H9 (cell line): ENCODE measurements around the gene SMC2. TPM values are rescaled to one million over a fixed set of nuclear protein-coding genes. Genes with fewer than 3 reads are reported as not detected.

Source experiments
- DNase-seq: peaks from one replicate; pipeline ENCODE4 v3.0.0-alpha.2; 2017
- H2AFZ ChIP-seq: one replicate; pipeline ENCODE4 v1.6.1; 2013; ENCODE audit warnings: mild to moderate bottlenecking, low read length, control low read depth, moderate library complexity
- H2AK5ac ChIP-seq: 2 replicates; pipeline ENCODE4 v1.6.1; 2013; ENCODE audit warnings: low read length, control low read depth, mixed read lengths; ENCODE audit not compliant: insufficient read length
- H2BK120ac ChIP-seq: one replicate; pipeline ENCODE4 v1.6.1; 2013; ENCODE audit warnings: low read depth, mild to moderate bottlenecking, low read length, control low read depth, inconsistent platforms; ENCODE audit not compliant: poor library complexity, severe bottlenecking
- H2BK12ac ChIP-seq: 2 replicates; pipeline ENCODE4 v1.6.1; 2013; ENCODE audit warnings: low read length, control low read depth, mixed read lengths, low read depth; ENCODE audit not compliant: insufficient read length
- H2BK15ac ChIP-seq: 2 replicates; pipeline ENCODE4 v1.6.1; 2013; ENCODE audit warnings: low read depth, low read length, control low read depth
- H2BK20ac ChIP-seq: one replicate; pipeline ENCODE4 v1.6.1; 2013; ENCODE audit warnings: low read depth, mild to moderate bottlenecking, low read length, control low read depth, inconsistent platforms; ENCODE audit not compliant: poor library complexity, severe bottlenecking
- H2BK5ac ChIP-seq: 2 replicates; pipeline ENCODE4 v1.6.1; 2013; ENCODE audit warnings: low read length, control low read depth, mixed read lengths; ENCODE audit not compliant: insufficient read length
- H3K14ac ChIP-seq: 2 replicates; pipeline ENCODE4 v1.6.1; 2013; ENCODE audit warnings: low read length, control low read depth; ENCODE audit not compliant: insufficient read depth
- H3K18ac ChIP-seq: 2 replicates; pipeline ENCODE4 v1.6.1; 2013; ENCODE audit warnings: low read depth, mild to moderate bottlenecking, mixed read lengths, low read length, control low read depth; ENCODE audit not compliant: insufficient read length
- H3K23ac ChIP-seq: 2 replicates; pipeline ENCODE4 v1.6.1; 2013; ENCODE audit warnings: low read length, control low read depth, mixed read lengths, low read depth; ENCODE audit not compliant: insufficient read length
- H3K23me2 ChIP-seq: 2 replicates; pipeline ENCODE4 v1.6.1; 2013; ENCODE audit warnings: low read depth, mild to moderate bottlenecking, mixed read lengths, low read length, control low read depth; ENCODE audit not compliant: insufficient read length, poor library complexity, severe bottlenecking
- H3K27ac ChIP-seq: 2 replicates; pipeline ENCODE4 v1.5.1; 2013; ENCODE audit warnings: low read length, control low read depth, mixed read lengths, low read depth; ENCODE audit not compliant: insufficient read length
- H3K27me3 ChIP-seq: 2 replicates; pipeline ENCODE4 v1.6.1; 2013; ENCODE audit warnings: low read length, control low read depth, inconsistent platforms; ENCODE audit not compliant: insufficient read depth
- H3K4ac ChIP-seq: 2 replicates; pipeline ENCODE4 v1.6.1; 2013; ENCODE audit warnings: low read depth, mild to moderate bottlenecking, control low read depth, inconsistent platforms, low read length, moderate library complexity
- H3K4me1 ChIP-seq: 2 replicates; pipeline ENCODE4 v1.6.1; 2013; ENCODE audit warnings: low read length, control low read depth, inconsistent platforms; ENCODE audit not compliant: insufficient read depth
- H3K4me2 ChIP-seq: 2 replicates; pipeline ENCODE4 v1.6.1; 2013; ENCODE audit warnings: low read length, control low read depth, mixed read lengths; ENCODE audit not compliant: insufficient read length, insufficient read depth
- H3K56ac ChIP-seq: 2 replicates; pipeline ENCODE4 v1.6.1; 2013; ENCODE audit warnings: low read depth, mild to moderate bottlenecking, mixed read lengths, low read length, control low read depth; ENCODE audit not compliant: insufficient read length
- H3K79me1 ChIP-seq: 2 replicates; pipeline ENCODE4 v1.6.1; 2013; ENCODE audit warnings: low read depth, mild to moderate bottlenecking, moderate library complexity, low read length, control low read depth, inconsistent platforms; ENCODE audit not compliant: insufficient read depth, poor library complexity, severe bottlenecking
- H3K79me2 ChIP-seq: 2 replicates; pipeline ENCODE4 v1.6.1; 2013; ENCODE audit warnings: low read length, control low read depth, inconsistent platforms; ENCODE audit not compliant: insufficient read depth
- H3K9ac ChIP-seq: 2 replicates; pipeline ENCODE4 v1.6.1; 2013; ENCODE audit warnings: low read length, control low read depth, mixed read lengths; ENCODE audit not compliant: insufficient read length; ENCODE audit errors: extremely low read depth
- H3K9me3 ChIP-seq: one replicate; pipeline ENCODE4 v1.6.1; 2013; ENCODE audit warnings: low read depth, low read length, inconsistent platforms; ENCODE audit not compliant: control insufficient read depth
- H3T11ph ChIP-seq: one replicate; pipeline ENCODE4 v1.6.1; 2013; ENCODE audit warnings: mild to moderate bottlenecking, low read length, control low read depth, inconsistent platforms
- H4K20me1 ChIP-seq: one replicate; pipeline ENCODE4 v1.6.1; 2013; ENCODE audit not compliant: control insufficient read depth, insufficient read length, insufficient read depth
- H4K5ac ChIP-seq: 2 replicates; pipeline ENCODE4 v1.6.1; 2013; ENCODE audit warnings: low read depth, mild to moderate bottlenecking, mixed read lengths, low read length, control low read depth; ENCODE audit not compliant: insufficient read length
- H4K8ac ChIP-seq: replicated peaks from 2 replicates; pipeline ENCODE4 v1.6.1; 2013; ENCODE audit warnings: low read length, control low read depth, mixed read lengths, low read depth; ENCODE audit not compliant: insufficient read length
- H4K91ac ChIP-seq: 2 replicates; pipeline ENCODE4 v1.6.1; 2013; ENCODE audit warnings: low read depth, mild to moderate bottlenecking, moderate library complexity, mixed read lengths, low read length, control low read depth; ENCODE audit not compliant: insufficient read length
- H3K27ac Mint-ChIP-seq, 3 experiments: 2 replicates in 2 of 3; 3 replicates in 1 of 3; pipeline ENCODE4 v1.8.0; 2020 to 2021; ENCODE audit warnings: mixed read lengths in 3 of 3, mild to moderate bottlenecking in 1 of 3, moderate library complexity in 1 of 3
- H3K27me3 Mint-ChIP-seq: 2 replicates; pipeline ENCODE4 v1.8.0; 2021; ENCODE audit warnings: low read depth, mild to moderate bottlenecking, moderate library complexity, mixed read lengths
- H3K36me3 Mint-ChIP-seq, 3 experiments: 2 replicates in 2 of 3; 3 replicates in 1 of 3; pipeline ENCODE4 v1.8.0; 2020 to 2021; ENCODE audit warnings: low read depth in 3 of 3, mixed read lengths in 3 of 3; ENCODE audit not compliant: insufficient read depth in 1 of 3
- H3K4me1 Mint-ChIP-seq, 2 experiments: 2 replicates each; pipeline ENCODE4 v1.8.0; 2020; ENCODE audit warnings: mixed read lengths in 2 of 2
- H3K4me3 Mint-ChIP-seq, 2 experiments: 2 replicates in 1 of 2; 3 replicates in 1 of 2; pipeline ENCODE4 v1.8.0; 2020 to 2021; ENCODE audit warnings: mild to moderate bottlenecking in 2 of 2, mixed read lengths in 2 of 2, moderate library complexity in 1 of 2
- H3K9me3 Mint-ChIP-seq, 2 experiments: 2 replicates in 1 of 2; 3 replicates in 1 of 2; pipeline ENCODE4 v1.8.0; 2020; ENCODE audit warnings: mild to moderate bottlenecking in 2 of 2, mixed read lengths in 2 of 2, moderate library complexity in 1 of 2
- WGBS: extraction: QIAGEN DNeasy Blood & Tissue Kit; methylation state at CpG from one replicate; pipeline ENCODE4 v1.1.7; 2013; ENCODE audit warnings: missing lambda C conversion rate, low lambda C conversion rate, mixed read lengths; ENCODE audit not compliant: insufficient read length; ENCODE audit errors: extremely low coverage; 5-methylcytosine and 5-hydroxymethylcytosine counted together
- long read RNA-seq: library from polyadenylated mRNA; unstranded; transcript quantifications from one replicate; pipeline ENCODE4 v2.0.0, GENCODE V29; 2020
- total RNA-seq: library from RNA; stranded (reverse); gene quantifications from 2 replicates; pipeline ENCODE4 v1.2.1, GENCODE V29; 2021
- TF ChIP-seq, protein P1 (sequence below): fragments of 200-600 bp; sonication (generic); conservative IDR thresholded peaks from 3 replicates; pipeline ENCODE4 v1.8.0; 2021; ENCODE audit warnings: antibody characterized with exemption, mild to moderate bottlenecking

The SMC2 gene
- total RNA-seq: 43.4 and 47.0 TPM in 2 replicates
- long read RNA-seq, partial matches to known transcripts: 68 of 130 reads
- long read RNA-seq, other reads (novel, unspliced or antisense): 62 of 130 reads

DNA sequence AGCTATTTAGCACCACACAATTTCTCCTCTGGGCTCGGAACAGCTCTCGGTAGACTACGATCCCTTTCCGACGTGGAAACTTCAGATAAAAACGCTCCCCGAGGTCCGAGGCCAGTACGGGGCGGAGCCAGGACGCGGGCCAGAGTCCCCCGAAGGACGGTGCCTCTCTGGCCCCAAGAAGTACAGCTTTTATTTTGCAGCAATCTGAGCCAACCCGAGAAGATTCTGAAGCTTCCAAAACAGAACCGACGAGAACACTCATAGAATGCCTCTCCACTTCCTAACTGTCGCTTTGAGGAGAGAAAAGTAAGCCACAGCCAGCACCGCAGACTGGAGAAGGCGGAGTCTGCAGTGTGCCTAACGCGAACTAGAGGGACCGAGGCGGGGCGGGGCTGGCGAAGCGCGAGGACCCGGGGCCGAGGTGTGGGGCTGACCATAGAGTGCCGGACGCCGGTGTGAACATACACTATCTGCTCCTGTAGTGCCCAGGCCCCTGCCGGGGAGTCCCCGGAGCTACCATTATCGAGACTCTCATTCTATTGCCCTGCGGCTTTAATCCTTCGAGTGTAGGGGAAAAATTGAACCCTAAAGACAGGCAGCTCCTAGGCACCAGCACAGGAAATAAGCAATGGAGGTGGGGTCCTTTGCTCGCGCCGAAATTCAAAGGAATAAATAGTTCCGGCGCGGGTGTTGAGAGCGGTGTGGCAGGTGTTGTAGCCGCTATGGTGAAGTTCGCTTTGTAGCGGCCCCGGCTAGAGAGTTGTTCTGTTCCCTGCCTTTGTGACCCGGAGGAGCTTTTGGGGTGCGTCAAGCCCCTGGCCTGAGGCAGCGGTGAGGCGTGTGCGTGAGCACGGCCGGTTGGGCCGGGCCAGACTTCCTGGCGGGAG is at the start of gene SMC2:
TSS of gene SMC2 (plus strand) at position 663 of the 887 bp plus-strand sequence. CDS start 1,076 bp downstream, outside the sequence.
- H3K9me3 Mint-ChIP-seq: no peaks in the 10 kb centered on the region
- Histone ChIP-seq H2BK15ac (no peak within 1 kb of the TSS; the same call in 1 of the 2 replicates), H3K18ac (peak within 1 kb of the TSS; percentile 98)

More for the DNA sequence above, at the start of gene SMC2:
- Histone ChIP-seq H3K27me3 (no peaks in the 10 kb centered on the region), H3K23me2 (peaks cover 3% of the 10 kb centered on the region), H3K4ac (no peak within 1 kb of the TSS; the same call in 1 of the 2 replicates), H3K56ac (no peak within 1 kb of the TSS), H4K8ac (peak within 1 kb of the TSS; percentile 50), H3K9ac (peak within 1 kb of the TSS; percentile 98), H3K4me1 (peaks cover 4% of the 10 kb centered on the region; the same call in 1 of the 2 replicates), H3K27ac (peak within 1 kb of the TSS; percentile 72), H3K9me3 (no peaks in the 10 kb centered on the region), H2BK5ac (peak within 1 kb of the TSS; percentile 66), H3K14ac (peak within 1 kb of the TSS; percentile 100), H2BK20ac (no peak within 1 kb of the TSS), H4K20me1 (no peaks in the 10 kb centered on the region), H3K79me1 (no peaks in the 10 kb centered on the region), H2AK5ac (no peak within 1 kb of the TSS), H2AFZ (peak within 1 kb of the TSS; percentile 69), H4K91ac (no peak within 1 kb of the TSS), H2BK12ac (no peak within 1 kb of the TSS), H2BK120ac (peak within 1 kb of the TSS; percentile 94), H3T11ph (no peak within 1 kb of the TSS), H3K79me2 (peaks cover 3% of the 10 kb centered on the region; the same call in 1 of the 2 replicates), H3K23ac (no peak within 1 kb of the TSS), H4K5ac (peak within 1 kb of the TSS; percentile 72), H3K4me2 (peak within 1 kb of the TSS; percentile 73)
- TF ChIP-seq, protein P1, sequence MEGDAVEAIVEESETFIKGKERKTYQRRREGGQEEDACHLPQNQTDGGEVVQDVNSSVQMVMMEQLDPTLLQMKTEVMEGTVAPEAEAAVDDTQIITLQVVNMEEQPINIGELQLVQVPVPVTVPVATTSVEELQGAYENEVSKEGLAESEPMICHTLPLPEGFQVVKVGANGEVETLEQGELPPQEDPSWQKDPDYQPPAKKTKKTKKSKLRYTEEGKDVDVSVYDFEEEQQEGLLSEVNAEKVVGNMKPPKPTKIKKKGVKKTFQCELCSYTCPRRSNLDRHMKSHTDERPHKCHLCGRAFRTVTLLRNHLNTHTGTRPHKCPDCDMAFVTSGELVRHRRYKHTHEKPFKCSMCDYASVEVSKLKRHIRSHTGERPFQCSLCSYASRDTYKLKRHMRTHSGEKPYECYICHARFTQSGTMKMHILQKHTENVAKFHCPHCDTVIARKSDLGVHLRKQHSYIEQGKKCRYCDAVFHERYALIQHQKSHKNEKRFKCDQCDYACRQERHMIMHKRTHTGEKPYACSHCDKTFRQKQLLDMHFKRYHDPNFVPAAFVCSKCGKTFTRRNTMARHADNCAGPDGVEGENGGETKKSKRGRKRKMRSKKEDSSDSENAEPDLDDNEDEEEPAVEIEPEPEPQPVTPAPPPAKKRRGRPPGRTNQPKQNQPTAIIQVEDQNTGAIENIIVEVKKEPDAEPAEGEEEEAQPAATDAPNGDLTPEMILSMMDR: no peak
- Mint-ChIP-seq H3K4me3 (peak within 1 kb of the TSS; percentile 89 to 98), H3K27me3 (no peaks in the 10 kb centered on the region), H3K4me1 (peaks cover 23 to 29% of the 10 kb centered on the region in 2 experiments), H3K36me3 (no peaks in the 10 kb centered on the region; a peak in 3 of 7 replicates), H3K27ac (peak within 1 kb of the TSS; percentile 99 to 100 (median 99))
- WGBS: no CpG with 5 or more reads among the region's 58 CpGs
- peak; percentile 89 for DNase-seq
